Measurements from ENCODE around the gene KCNK5. TPM values are rescaled to one million over a fixed set of nuclear protein-coding genes. Genes with fewer than 3 reads are reported as not detected.

Gene KCNK5
- total RNA-seq, 4 donors from 2014 or later: 1.0 to 4.8 (median 2.0) TPM

DNA sequence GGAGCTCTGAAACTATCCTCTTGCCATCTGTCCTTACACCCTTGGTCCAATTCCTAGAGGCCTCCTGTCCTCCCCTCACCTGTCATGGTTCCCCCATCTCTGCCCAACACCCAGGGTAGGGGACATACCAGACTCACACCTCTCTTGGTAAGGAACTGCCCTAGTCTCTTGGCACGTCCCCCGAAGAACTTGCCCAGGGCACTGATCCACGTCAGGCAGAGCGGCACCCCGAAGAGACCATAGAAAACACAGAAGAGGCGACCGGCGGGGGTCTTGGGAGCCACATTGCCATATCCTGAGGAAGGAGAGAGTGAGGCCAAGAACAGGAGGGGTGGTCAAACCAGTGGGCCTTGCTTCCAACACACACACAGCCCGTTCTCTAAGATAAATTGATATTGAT, 34.8 kb downstream of the KCNK5 start:
- intact Hi-C loops (cut with DNase I; ENCODE audit: low total_unique reads): no loop called here
- no peak overlapping the region for H3K27ac ChIP-seq
- no peak for DNase-seq

DNA sequence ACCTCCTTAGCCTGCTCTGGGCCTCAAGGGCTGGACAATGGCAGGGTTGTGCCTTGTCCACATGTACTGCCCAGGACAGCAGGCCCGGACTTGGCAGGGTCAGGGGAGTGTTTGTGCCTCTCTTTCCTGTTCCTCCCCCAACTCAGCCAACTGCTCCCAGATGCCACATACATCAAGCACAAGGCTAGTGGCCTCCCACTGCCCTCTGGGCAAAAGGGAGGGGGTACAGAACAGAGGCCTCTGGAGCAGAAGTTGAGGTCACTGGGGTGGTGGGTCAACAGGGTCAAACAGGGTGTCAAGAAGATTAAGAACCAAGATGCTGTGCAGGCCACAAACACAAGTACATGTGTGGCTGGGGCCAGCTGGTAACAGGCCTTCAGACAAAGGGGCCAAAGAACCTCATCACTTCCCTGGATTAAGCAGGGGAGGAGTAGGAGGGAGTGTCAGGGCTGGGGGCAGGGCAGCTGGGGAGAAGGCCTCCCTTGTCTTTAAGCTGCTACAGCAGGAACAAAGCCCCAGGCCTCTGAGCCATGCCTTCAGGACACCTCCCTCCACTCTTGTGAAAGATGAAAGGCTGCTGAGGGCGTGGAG, 36.0 kb downstream of the KCNK5 start:
- DNase-seq: no peak
- intact Hi-C loops (cut with DNase I; ENCODE audit: low total_unique reads): no loop called here
- H3K36me3 ChIP-seq: no peaks in the 10 kb centered on the region

More for the DNA sequence above, 34.8 kb downstream of the KCNK5 start:
- H3K27me3 ChIP-seq: no peaks in the 10 kb centered on the region
- H3K9me3 ChIP-seq: no peaks in the 10 kb centered on the region
- no peak overlapping the region for H3K4me3 ChIP-seq
- H3K36me3 ChIP-seq: no peaks in the 10 kb centered on the region
- no peaks in the 10 kb centered on the region for H3K4me1 ChIP-seq
- TF ChIP-seq, protein P1, sequence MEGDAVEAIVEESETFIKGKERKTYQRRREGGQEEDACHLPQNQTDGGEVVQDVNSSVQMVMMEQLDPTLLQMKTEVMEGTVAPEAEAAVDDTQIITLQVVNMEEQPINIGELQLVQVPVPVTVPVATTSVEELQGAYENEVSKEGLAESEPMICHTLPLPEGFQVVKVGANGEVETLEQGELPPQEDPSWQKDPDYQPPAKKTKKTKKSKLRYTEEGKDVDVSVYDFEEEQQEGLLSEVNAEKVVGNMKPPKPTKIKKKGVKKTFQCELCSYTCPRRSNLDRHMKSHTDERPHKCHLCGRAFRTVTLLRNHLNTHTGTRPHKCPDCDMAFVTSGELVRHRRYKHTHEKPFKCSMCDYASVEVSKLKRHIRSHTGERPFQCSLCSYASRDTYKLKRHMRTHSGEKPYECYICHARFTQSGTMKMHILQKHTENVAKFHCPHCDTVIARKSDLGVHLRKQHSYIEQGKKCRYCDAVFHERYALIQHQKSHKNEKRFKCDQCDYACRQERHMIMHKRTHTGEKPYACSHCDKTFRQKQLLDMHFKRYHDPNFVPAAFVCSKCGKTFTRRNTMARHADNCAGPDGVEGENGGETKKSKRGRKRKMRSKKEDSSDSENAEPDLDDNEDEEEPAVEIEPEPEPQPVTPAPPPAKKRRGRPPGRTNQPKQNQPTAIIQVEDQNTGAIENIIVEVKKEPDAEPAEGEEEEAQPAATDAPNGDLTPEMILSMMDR (IDR thresholded peaks at IDR 0.05): no peak
- TF ChIP-seq POLR2A (IDR thresholded peaks at IDR 0.05): no peak

DNA sequence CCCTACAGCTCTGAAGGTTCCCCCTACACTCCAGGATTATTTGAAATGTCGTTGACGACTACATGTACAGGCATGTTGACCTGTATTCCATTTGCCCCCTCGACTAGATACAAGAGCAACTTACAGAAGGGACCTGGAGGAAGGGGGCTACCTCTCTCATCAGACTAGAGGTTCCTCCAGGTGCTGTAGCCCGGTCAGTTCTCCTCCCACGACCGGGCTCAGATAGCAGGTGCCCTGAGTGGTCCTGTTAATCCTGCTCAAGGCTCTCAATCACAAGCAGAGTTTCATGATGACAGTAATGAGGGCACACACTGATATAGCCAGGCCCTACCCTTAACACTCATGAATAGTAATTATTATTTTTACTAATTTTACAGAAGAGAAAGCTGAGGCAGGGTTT, 36.5 kb downstream of the KCNK5 start:
- Histone ChIP-seq H3K9me3 (no peaks in the 10 kb centered on the region), H3K27me3 (no peaks in the 10 kb centered on the region), H3K27ac (no peak overlapping the region), H3K36me3 (no peaks in the 10 kb centered on the region), H3K4me1 (no peaks in the 10 kb centered on the region), H3K4me3 (no peak overlapping the region)
- intact Hi-C loops (cut with DNase I; ENCODE audit: low total_unique reads): no loop called here
- no peak for DNase-seq
- no peak for TF ChIP-seq POLR2A (IDR thresholded peaks at IDR 0.05)
- TF ChIP-seq, protein P1 (IDR thresholded peaks at IDR 0.05): no peak

More for the DNA sequence above, 36.0 kb downstream of the KCNK5 start:
- H3K4me3 ChIP-seq: no peak overlapping the region
- no peak overlapping the region for H3K27ac ChIP-seq
- no peaks in the 10 kb centered on the region for H3K9me3 ChIP-seq
- H3K4me1 ChIP-seq: no peaks in the 10 kb centered on the region
- no peaks in the 10 kb centered on the region for H3K27me3 ChIP-seq
- TF ChIP-seq POLR2A (IDR thresholded peaks at IDR 0.05): no peak
- TF ChIP-seq, protein P1 (IDR thresholded peaks at IDR 0.05): no peak

DNA sequence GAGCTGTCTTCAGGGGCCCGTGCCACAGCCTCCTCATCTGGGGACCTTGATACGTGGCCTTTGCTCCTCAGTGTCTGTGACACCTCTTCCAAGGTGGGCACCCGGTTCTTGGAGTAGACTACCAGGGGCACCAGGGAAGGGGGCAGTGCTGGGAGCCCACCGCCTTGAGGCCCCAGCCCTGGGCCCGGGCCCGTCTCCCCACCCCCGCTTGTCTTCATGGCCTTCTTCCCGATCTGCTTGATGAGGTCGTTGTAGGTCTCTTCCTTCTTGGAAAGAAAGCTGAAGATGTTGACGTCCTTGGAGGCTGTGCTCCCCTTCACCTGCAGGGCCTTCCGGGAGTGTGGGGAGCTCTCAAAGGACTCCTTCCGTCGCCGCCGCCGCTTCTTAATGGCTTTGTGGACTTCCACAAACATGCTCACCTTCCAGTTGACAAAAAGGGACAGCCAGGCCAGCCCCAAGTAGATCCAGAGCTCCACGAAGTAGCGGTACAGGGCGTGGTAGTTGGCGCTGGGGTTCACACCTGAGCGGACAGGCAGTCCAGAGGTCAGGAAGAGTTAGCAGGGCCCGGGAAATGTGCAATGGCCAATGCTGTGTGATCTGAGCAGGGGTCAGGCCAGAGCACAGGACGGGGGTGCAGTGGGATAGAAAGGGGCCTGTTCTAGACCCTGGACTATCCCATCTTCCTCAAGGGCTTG, 37.9 kb downstream of the KCNK5 start:
- Histone ChIP-seq H3K9me3 (no peaks in the 10 kb centered on the region), H3K4me1 (no peaks in the 10 kb centered on the region), H3K4me3 (no peak overlapping the region), H3K36me3 (no peaks in the 10 kb centered on the region), H3K27ac (no peak overlapping the region), H3K27me3 (no peaks in the 10 kb centered on the region)
- TF ChIP-seq, protein P1 (IDR thresholded peaks at IDR 0.05): no peak
- no peak for TF ChIP-seq POLR2A (IDR thresholded peaks at IDR 0.05)
- no peak for DNase-seq
- intact Hi-C loops (cut with DNase I; ENCODE audit: low total_unique reads): no loop called here

DNA sequence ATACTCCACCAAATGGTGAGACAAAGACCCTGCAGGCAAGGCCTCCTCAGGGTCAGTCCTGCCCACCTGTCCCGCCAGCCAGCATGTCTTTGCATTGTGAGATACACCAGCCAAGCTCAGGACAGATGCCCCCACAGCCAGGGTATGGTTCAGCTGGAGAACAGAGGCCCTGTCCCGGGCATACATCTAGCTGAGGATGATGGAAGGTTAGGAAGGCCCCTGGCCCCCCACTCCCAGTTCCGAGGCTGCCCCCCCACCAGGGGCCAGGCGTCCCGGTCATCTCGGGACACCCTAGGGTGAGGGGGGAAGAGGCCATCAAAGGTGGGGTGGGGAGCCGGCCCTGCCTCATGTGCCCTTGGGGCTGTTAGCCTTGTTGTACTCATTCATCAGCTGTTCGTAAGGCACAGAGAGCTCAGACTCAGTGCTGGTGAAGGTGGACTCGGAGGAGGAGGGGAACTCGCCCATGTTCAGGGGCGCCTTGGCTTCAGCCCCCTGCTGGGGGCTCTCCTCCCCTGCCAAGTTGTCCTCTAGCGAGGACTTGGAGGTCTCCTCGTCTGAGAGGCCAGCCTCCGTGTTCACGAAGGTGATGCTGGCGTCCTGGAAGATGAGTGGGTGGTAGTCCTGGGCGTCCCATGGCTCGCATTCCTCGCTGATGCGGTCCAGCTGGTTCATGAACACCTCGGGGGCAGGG, 38.6 kb downstream of the KCNK5 start:
- Histone ChIP-seq H3K27me3 (no peaks in the 10 kb centered on the region), H3K4me3 (no peak overlapping the region), H3K4me1 (no peaks in the 10 kb centered on the region), H3K36me3 (no peaks in the 10 kb centered on the region), H3K27ac (no peak overlapping the region), H3K9me3 (no peaks in the 10 kb centered on the region)
- DNase-seq: no peak
- intact Hi-C loops (cut with DNase I; ENCODE audit: low total_unique reads): no loop called here
- TF ChIP-seq POLR2A (IDR thresholded peaks at IDR 0.05): no peak
- TF ChIP-seq, protein P1 (IDR thresholded peaks at IDR 0.05): no peak

All from uterus (tissue), 4 donors.